ENCODE data around the gene SSNA1.

Gene SSNA1

DNA sequence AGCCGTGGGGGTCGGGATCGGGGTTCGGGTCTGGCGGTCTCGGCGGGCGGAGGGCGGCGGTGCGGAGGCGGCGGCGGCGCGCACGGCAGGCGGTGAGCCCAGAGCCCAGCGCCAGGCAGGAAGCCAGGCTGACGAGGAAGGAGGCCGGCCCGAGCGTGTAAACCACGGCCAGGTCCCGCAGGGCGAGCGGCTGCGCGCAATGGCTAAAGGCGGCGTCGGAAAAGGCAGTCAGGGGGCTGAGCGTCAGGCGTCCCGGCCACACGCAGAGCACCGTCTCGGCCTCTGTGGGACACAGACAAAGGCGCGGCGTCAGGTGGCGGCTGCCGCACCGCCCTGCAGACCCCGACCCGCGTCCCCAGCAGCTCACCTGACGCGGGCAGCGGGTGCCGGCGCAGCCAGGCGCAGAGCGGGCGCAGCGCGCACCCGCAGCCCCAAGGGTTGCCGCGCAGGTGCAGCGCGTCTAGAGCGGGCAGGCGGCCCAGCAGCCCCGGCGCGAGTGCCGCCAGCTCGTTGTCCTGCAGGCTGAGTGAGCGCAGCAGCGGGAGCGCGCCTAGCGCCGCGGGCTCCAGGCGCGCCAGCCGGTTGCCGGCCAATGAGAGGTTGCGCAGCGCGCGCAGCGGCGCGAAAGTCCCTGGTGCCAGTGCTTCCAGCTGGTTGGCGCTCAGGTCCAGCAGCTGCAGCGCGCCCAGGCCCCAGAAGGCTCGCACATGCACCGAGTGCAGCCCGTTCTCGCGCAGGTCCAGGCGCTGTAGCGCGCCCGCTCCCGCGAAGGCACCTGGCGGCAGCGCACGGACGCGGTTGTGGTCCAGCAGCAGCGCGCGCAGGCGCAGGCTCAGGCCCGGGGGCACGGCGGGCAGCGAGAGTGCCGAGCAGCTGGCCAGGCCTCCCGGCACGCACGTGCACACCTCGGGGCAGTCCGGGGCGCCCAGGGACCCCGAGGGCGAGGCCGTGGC is 19.3 kb upstream of the SSNA1 start:
- DNase-seq, result peak; percentile 80 to 90

DNA sequence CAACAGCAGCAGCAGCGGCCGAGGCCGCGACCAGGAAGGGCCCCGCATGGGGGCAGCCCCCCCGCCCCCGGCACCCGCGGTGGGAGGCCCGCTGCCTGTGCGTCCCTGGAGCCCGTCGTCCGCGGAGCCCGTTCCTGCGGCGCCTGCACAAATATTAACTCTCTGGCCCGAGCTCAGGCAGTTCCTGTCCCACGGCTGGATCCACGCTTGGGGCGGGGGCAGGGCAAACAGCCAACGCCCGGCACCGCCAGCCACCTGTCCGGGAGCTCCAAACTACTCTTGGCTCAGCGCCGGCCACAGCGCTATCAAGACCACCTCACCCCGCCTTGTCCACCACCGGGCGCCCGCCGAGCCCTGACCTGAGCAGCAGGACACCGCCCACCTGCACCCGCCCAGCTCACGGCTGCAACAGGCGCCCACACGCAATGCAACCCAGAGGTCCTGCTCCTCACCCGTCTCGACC is 18.5 kb upstream of the SSNA1 start, which contains the start of gene LRRC26:
TSS of gene LRRC26 (minus strand) at position 156 of the 463 bp plus-strand sequence. CDS start at position 48, 108 bp downstream.
- no peak for DNase-seq

DNA sequence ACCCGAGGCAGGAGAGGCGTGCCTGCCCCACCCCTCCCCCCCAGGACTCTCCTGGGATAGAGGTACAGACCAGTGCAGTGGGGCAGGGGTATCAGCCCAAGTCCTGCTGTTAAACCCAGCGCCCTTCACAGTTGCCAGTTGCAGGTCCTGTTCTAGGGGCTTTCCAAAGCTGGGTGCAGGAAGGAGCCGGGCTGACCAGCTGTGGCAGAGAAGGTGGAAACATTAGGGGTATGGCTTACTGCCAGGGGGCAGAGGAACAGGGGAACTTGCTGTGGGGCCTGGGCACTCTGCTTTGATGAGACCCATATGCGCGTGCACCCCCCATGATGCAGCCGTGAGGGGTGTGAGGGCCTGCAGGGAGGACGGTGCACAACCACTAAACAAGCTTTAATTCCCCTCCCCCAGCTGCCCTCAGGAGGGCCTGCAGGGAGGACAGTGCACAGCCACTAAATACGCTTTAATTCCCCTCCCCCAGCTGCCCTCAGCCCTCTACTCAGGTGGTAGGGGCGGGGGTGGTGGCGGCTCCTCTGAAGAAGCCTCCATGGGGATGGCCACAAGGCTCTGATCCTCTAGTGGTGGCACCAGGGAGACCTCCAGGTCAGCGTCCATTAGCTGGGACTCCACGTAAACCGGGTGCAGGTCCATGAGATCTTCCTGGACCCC is 17.9 kb upstream of the SSNA1 start:
- no peak for DNase-seq

DNA sequence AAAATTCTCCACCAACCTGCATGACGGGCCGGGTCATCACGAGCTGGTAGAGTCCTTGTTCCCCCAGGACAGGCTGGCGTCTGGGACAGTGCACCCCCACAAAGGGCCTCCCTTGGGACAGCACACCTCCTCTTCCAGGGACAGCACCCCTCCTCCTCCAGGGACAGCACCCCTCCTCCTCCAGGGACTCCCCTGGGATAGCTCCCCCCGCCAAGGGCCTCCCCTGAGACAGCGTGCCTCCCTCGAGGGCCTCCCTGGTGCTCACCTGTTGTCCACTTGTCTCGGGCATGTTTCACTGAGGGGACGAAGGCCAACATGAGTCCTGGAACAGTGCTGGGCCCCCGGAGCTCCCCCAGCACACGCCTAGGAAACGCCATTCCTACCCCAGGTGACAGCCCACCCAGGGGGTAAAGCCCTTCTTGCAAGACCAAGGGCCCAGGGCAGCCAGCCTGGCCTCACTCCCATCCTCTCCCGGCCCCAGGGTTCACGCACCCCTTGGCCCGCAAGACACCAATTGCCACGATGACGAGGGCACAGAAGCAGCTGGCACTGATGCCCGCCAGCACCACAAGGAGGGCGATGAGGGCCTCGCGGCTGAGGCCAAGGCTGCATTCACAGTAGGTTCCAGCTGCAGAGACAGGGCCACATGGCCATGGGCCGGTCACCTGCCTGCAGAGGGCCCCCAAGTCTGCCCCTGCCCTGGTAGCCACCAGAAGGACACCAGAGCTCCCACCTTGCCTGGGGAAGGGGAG is 17.2 kb upstream of the SSNA1 start:
- DNase-seq, result no peak

DNA sequence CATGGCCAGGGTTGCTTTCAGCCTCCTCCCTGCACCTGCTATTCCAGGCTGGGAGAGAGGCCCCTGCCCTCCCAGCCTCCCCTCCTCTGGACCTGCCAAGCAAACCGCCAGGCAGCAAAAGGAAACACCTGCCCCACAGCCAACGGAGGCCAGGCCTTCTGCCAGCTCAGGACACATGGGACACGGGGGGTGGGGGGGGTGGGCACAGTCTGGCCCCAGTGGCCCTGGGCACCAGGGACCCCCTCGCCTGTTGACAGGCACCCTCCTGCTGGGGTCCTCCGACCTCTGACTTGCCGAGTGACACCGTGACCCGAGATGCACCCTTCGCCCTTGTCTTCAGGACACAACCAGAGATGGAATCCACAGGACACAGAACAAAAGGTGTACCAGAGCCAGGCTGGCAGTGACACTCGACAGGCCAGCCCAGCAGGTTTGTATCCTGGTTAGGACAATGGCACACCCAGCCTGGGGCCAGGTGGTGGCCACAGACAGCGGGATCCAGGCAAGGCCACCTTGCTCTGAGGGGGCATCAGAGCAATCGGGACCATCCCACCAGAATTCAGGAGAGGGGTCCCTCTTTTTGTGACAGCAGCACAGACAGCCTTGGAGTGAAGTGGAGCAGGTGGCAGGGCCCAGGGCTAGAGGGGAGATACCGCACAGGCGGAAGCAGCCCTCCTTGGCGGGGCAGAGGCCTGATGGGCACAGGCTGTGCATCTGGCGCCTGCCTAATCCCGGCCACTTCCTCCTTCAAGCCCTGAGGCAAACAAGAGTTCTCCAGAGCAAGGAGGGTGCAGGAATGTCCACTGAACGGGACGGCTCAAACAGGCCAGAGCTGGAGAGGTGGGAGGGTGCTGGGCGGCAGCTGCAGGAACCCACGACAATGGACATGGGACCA is 15.3 kb upstream of the SSNA1 start:
- DNase-seq, result peak; percentile 57 to 84

DNA sequence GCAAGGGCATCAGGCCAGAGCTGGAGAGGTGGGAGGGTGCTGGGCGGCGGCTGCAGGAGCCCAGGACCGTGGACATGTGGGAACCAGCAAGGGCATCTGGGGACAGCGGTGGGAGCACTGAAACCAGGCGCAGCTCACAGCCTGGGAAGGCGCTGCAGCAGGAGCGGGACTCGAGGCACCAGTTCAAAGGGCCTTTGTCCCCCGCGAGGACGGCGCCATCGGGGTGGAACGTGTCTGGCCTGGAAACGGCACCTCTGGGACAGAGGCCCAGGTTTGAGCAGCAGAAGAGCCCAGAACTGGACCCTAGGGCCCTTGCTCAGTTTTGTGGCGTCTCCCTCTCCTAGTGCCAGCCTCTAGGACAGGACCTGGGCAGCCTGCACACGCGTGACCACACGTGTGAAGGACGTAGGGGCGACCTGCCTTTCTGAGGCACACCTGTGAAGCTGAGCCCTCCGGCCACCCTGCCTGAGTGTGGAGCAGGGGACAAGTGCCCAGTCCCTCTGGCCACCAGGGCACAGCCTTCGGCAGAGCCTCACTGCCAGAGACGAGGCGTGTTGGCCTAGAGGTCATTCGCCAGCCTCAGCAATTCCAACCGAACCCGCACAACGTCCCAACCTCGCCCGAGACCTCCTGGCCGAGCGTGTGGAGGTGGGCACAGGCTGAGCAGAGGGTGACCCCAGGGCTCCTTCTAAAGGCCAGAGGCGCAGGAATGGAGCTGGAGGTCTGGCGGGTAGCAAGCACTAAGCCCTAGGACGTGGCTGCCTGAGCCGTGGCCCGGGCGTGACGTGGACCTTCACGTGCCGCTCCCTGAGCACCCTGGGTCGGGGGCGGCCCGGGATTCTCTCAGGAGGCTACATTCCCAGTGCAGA is 14.4 kb upstream of the SSNA1 start:
- DNase-seq, result no peak

DNA sequence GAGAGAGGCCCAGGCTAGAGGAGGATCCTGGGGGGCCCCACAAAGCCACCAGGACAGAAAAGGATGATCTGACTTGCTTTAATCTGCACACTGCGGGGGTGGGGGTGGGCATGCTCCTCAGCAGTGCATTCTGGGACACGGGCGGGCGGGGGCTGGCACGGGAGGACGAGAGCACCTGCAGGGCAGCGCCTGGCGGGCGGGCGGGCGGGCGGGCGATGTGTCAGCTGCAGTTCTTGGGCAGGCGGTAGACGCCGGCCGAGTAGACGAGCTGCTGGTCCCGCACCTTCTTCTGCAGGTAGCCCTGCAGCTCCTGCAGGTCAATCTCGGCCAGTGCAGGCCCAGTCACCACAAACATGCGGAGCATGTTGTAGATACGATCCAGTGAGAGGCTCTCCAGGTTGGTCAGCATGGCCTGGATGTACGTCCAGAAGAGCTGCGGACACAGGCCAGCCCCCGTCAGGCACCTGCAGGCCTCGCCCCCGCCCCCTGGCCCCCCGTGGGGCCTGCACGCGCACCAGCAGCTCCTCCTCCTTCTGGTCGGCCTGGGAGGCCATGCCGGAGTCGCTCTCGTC is 13.7 kb upstream of the SSNA1 start:
- DNase-seq, result no peak

DNA sequence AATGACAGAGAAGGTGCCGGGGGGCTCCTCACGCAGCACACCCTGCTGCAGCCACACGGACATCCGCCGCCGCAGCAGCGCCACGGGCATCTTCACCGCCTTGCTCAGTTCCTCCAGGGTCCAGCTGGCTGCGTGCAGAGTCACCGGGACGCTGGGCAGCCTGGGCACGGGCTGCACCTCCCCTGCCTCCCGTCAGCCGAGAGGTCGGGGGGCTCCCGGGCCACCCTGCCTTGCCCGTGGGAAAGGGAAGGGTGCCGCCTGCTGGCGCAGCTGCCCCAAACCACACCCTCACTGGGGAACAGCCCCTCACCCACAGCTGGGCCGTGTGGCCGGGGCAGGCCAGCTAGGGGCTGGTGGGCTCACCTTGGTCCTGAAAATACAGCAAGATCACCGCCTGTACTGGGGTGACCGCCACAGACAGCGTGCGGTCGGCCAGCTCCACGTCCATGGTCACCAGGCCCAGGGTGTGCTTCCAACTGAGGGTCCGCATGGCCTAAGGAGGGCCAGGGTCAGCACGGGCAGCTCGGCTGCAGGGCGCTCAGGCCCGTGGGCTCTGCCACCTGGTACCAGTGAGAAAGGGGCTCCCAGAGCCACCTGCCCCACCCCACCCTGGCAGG is 13.0 kb upstream of the SSNA1 start:
- DNase-seq, result no peak

DNA sequence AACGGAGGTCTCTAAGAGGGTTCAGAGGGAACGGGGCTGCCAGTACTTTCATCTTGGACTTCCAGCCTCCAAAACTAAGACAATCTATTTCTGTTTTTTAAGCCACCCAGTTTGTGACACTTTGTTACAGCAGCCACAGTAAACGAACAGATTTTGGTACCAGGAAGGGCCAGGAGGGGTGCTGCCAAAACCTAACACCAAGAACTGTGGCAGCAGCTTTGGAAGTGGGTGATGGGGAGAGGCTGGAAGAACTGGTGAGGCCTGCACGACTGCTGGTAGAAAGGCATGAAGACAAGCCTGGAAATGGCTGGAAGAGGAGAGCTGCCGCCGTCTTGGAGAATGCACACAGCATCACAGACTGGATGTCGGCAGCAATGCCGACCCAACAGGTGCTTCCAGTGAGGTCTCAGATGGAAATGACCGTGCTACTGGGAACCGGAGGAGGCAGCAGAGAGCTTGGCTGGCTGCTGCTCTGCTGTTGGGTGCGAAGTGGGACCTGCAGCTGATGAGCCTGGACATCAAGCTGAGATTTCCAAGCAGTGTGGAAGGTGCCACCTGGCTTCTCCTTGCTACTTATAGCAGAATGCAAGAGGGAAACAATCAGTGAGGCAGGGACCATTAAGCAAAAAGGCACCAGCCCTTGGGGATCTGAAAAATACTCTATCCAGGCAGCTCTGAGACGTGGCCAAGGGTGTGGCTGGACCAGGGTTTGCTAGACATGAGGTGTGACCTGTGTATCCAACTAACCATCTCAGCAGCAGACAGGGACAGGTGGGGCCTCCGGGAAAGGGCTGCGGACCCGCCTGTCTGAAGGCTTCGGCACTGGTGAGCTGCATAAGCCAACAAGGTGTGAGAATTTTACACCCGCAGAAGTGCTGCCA is 11.9 kb upstream of the SSNA1 start:
- DNase-seq, result peak in 1 of 2 experiments; percentile 52

DNA sequence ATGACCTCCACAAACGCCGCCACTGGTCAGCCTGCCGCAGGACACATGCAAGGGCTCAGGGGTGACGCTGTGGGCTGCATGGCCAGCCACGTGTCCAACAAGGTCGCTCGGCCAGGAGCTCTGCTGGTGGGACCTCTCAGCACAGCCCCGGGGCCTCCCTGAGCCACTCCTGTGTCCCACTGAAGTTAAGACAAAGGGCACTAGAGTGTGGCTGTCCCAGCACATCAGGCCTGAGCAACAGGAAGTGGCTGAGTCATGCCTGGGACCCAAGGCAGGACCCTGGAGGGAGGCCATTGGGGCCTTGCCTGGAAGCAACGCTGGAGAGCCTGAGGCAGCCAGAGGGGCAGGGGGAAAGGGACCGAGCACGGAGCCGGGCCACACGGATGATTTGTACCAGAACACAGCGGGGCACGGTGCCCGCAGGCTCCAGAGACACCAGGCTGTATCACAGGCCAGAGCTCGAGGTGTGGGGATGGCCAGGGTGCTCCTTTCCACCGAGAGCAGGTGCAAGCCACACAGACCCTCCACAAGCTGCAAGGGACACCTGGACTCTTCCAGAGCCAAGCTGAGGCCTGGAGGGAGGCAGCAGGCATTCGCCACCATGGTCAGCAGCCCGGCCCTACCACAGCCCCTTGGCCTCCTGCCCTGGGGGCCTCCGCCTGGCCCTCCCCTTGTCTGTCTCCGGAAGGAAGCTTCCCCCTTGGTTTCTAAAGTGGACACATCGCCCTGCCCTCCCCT is 10.1 kb upstream of the SSNA1 start:
- no peak for DNase-seq

DNA sequence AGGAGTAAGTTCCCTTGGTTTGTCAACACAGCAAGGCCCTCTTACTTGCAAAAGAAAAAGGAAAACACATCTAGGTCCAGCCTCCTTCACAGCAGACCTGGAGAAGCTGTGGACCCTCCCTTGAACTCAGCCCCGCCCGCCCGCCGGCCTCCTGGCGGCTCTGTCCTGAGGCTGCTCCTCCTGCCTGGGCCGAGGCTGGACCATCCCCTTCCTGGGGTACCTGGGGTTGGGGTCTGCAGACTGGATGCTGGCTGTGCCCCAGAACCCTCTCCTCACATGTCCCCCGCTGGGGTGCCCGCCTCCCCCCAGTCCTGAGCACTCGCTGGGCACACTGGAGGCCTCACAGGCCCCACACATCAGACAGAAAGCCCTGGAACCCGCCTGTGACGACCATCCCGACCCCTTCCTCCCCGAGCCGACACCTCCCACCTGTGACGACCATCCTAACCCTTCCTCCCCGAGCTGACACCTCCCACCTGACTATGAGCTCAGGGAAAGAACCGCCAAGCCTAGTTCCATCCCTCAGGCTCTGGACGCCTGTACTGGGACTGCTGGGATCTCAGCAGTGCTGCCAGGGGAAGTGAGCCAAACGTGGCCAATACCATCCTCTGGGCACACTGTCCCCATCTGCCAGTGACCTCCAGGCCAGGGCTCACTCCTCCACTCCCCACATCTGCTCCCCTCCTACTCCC is 9.4 kb upstream of the SSNA1 start:
- no peak for DNase-seq

DNA sequence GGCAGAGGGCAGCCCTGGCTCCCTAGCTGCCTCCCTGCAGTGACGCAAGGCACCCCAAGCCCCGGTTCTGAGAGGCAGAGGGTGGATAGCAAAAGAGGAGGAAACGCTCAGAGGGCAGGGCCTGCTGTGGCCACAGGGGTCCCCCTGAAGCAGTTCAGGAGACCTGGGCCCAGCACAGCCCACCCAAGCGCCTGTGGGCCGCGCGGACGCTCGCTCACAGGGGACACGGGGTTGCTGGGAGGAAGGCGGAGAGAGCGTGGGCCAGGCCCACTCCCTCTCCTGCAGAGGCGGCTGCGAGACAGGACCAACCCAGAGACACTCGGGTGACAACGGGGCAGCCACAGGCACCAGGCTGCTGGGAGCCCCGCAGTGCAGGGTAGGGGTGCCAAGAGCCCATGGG is 8.7 kb upstream of the SSNA1 start:
- DNase-seq, result no peak

DNA sequence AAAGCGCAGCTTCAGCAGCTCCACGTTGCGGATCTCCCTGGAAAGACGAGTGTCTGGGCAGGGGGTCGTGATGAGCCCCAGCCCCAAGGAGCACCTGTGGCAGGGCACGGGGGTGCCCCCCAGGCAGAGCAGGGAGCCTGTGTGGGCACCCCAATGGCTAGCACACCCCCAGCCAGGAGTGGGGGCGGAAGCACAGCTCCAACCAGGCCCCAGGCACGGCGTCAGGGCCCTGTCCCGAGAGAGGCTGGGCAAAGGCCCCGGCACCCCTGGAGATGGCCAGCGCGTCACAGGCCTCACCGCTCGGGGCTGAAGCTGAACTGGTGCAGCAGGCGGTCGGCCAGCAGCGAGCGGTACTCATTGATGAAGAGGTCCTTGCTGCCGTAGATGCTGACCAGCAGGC is 8.0 kb upstream of the SSNA1 start:
- no peak for DNase-seq

DNA sequence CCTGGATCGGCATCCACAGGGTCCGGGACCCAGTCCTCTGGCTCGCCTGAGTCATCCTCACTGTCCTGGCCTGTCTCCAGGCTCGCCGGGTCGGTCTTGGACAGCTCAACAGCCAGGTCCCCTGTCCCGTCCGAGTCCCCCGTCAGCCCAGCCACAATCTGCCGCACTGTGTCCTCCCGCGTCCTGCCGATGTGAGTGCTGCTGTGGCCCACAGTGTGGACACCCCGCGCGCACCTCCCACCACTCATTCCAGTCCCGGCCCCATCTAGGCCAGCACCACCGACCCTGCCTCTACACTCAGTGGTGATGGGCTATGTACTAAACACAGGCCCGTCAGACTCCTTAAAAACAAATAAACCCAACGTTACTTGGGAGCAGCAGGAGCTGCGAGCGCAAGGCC is 6.8 kb upstream of the SSNA1 start:
- DNase-seq, result no peak

DNA sequence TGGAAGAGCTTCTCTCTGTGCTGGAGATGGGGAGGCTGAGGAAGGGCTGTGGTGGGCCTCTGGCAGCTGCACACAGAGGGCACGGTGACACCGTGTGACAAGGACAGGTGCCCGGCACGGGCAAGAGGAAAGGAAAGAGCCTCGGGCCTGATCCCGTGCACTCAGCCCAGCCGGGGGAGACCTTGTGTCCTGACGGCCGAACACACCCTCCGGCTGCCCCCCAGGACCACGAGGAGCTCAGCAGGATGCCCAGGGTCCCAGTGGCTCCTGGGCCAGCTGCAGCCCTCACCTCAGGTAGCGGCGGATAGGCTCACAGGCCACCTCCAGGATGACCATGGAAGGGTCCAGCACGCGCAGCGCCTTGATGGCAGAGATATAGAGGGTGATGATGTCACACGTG is 5.6 kb upstream of the SSNA1 start:
- DNase-seq, result no peak

DNA sequence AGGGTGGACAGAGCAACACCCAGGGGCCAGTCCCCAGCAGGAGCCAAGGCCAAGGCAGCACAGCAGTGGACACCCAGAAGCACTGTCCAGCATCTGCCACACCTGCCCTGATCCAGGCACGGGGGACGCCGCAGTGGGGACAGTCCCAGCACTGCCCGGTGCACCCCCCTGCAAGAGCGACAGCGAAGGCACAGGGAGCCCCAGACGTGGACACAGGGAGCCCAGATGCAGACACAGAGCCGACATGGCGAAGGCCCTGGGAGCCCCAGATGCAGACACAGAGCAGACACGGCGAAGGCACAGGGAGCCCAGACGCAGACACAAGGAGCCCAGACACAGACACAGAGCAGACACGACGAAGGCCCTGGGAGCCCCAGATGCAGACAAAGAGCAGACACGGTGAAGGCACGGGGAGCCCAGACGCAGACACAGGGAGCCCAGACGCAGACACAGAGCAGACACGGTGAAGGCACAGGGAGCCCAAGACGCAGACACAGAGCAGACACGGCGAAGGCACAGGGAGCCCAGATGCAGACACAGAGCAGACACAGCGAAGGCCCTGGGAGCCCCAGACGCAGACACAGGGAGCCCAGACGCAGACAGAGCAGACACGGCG is 4.4 kb upstream of the SSNA1 start:
- no peak for DNase-seq

DNA sequence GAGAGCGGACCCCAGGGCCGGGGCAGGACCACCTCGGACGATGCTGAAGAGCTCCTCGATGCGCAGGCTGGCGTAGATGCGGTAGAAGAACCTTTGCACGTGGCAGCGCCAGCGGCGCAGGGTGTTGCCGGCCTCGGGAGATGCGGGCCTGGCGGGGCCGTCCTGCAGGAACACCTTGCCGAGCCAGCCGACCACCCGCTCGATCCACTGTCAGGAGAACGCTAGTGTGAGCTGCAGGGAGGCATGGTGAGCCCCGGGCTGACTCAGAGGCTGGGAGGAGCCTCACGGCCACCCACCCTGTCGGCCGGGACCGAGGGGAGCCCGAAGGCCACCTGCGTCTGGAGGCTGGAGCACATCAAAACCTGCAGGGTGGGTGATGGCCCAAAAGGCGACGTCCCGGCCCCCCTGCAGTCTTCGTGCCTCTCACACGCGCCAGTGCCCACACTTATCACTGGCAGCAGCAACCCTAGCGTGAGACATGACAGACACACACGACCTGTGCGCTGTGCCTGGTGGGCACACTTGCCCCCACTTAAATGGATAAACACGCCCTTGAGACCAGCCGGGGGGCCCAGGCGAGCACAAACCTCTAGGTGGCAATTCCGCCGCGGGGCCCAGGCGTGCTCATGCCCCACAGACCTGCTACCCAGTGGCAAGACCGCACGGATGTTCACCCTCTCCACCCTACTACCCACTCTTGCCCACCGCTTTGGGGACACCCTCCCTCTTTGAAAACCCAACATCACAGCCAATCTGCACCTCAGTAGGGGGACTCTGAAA is 3.4 kb upstream of the SSNA1 start:
- no peak for DNase-seq
